ENCODE measurements around the gene ITGB2.

GRCh38 chr21:44948426-44949120 lies 27.9 kb upstream of the ITGB2 start:
- TF ChIP-seq SIN3A (IDR thresholded peaks at IDR 0.05; ENCODE audit: low read depth) (no peak), MAX (IDR thresholded peaks at IDR 0.05) (no peak), CTCF (IDR thresholded peaks at IDR 0.05 in 2 of 3, conservative IDR thresholded peaks at IDR 0.05 in 1 of 3; ENCODE audit: borderline replicate concordance in 1 of 3, insufficient read depth in 1 of 3, low read depth in 2 of 3, low read length in 2 of 3) (no peak), EZH2phosphoT487 (IDR thresholded peaks at IDR 0.05; ENCODE audit: borderline replicate concordance) (no peak), YY1 (IDR thresholded peaks at IDR 0.05; ENCODE audit: extremely low read depth, insufficient replicate concordance, low read depth, low read length) (no peak), POLR2A (IDR thresholded peaks at IDR 0.05; ENCODE audit: borderline replicate concordance, extremely low read depth, insufficient read depth, insufficient read length) (no peak)
